Ascending aorta (tissue), 2 donors: Measurements from ENCODE around the gene DMD. TPM values are rescaled to one million over a fixed set of nuclear protein-coding genes. Genes with fewer than 3 reads are reported as not detected.

Source experiments
- DNase-seq, 2 donors: peaks; one replicate each; pipeline ENCODE4 v3.0.0-alpha.2; 2019; ENCODE audit warnings: low spot score in 2 of 2
- H3K27ac ChIP-seq, 2 donors: fragments of 200-600 bp; sonication (generic); one replicate each; pipeline ENCODE4 v1.5.1; 2016 to 2017; ENCODE audit warnings: mild to moderate bottlenecking in 1 of 2
- H3K27me3 ChIP-seq: fragments of 200-600 bp; sonication (generic); one replicate; pipeline ENCODE4 v1.5.1; 2017
- H3K36me3 ChIP-seq, 2 donors: fragments of 200-600 bp; sonication (generic); one replicate each; pipeline ENCODE4 v1.5.1; 2016
- H3K4me1 ChIP-seq, 2 donors: fragments of 200-600 bp; sonication (generic); one replicate each; pipeline ENCODE4 v1.5.1; 2016 to 2017; ENCODE audit warnings: mild to moderate bottlenecking in 1 of 2
- H3K4me3 ChIP-seq, 2 donors: fragments of 200-600 bp; sonication (generic); one replicate each; pipeline ENCODE4 v1.5.1; 2016 to 2017; ENCODE audit warnings: mild to moderate bottlenecking in 1 of 2
- H3K9me3 ChIP-seq, 2 donors: fragments of 200-600 bp; sonication (generic); one replicate each; pipeline ENCODE4 v1.5.1; 2016
- intact Hi-C: fragments of 100-400 bp; cut with DNase I; formaldehyde crosslinking; loops from one replicate; pipeline ENCODE4 v1.15.1; 2023
- total RNA-seq: library from RNA; depleted of rRNA; stranded (reverse); fragments of >200 nt; gene quantifications from one replicate; pipeline ENCODE4 v1.1.0, GENCODE V29; 2016
- TF ChIP-seq, protein P1 (sequence below), 3 experiments: fragments of 200-600 bp in 2 of 3; fragments of 450-650 bp in 1 of 3; sonication (generic) in 2 of 3; IDR thresholded peaks; one replicate each; pipeline ENCODE4 v1.5.1; 2016 to 2019; ENCODE audit warnings: antibody characterized with exemption in 3 of 3, mild to moderate bottlenecking in 1 of 3, moderate library complexity in 1 of 3

DMD gene
- total RNA-seq, 1 donor from 2014 or later = 40.0 TPM

GRCh38 chrX:31435592-31435991 is 1775.8 kb downstream of the DMD start:
- H3K27me3 ChIP-seq = no peaks in the 10 kb centered on the region
- TF ChIP-seq, protein P1, sequence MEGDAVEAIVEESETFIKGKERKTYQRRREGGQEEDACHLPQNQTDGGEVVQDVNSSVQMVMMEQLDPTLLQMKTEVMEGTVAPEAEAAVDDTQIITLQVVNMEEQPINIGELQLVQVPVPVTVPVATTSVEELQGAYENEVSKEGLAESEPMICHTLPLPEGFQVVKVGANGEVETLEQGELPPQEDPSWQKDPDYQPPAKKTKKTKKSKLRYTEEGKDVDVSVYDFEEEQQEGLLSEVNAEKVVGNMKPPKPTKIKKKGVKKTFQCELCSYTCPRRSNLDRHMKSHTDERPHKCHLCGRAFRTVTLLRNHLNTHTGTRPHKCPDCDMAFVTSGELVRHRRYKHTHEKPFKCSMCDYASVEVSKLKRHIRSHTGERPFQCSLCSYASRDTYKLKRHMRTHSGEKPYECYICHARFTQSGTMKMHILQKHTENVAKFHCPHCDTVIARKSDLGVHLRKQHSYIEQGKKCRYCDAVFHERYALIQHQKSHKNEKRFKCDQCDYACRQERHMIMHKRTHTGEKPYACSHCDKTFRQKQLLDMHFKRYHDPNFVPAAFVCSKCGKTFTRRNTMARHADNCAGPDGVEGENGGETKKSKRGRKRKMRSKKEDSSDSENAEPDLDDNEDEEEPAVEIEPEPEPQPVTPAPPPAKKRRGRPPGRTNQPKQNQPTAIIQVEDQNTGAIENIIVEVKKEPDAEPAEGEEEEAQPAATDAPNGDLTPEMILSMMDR (IDR thresholded peaks at IDR 0.05) = no peak
- no peak overlapping the region for H3K4me3 ChIP-seq
- no peaks in the 10 kb centered on the region for H3K36me3 ChIP-seq
- intact Hi-C loops = no loop called here
- H3K9me3 ChIP-seq = no peaks in the 10 kb centered on the region
- H3K27ac ChIP-seq = no peak overlapping the region
- no peak for DNase-seq
- no peaks in the 10 kb centered on the region for H3K4me1 ChIP-seq

- no peak overlapping the region for H3K27ac ChIP-seq
- H3K9me3 ChIP-seq = no peaks in the 10 kb centered on the region
- no peaks in the 10 kb centered on the region for H3K27me3 ChIP-seq
- H3K4me3 ChIP-seq = no peak overlapping the region
- H3K36me3 ChIP-seq = no peaks in the 10 kb centered on the region
- no peaks in the 10 kb centered on the region for H3K4me1 ChIP-seq
- DNase-seq = no peak
- intact Hi-C loops = no loop called here
- TF ChIP-seq, protein P1 (IDR thresholded peaks at IDR 0.05) = no peak
Measured at GRCh38 chrX:31433856-31434255, 1777.5 kb downstream of the DMD start.

DNA sequence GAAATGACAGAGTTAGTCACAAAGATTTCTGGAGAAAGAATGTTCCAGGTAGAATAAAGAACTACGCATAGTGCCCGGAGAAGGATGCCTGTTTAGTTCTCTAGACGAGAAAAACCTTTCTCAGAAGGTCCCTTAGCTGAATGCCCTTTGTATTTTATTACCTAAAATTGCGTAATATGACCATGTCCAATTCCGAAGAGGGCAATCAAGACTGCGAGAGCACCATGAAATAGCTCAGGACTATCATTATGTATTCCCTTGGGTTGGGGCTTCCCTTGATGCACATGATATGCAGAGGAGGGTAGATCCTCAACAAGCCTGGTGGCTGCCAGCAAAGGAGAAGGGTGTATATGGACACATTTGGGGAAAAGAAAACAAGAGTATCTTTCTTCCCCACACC is 1781.4 kb downstream of the DMD start:
- no peaks in the 10 kb centered on the region for H3K36me3 ChIP-seq
- no peak overlapping the region for H3K4me3 ChIP-seq
- no peak for DNase-seq
- TF ChIP-seq, protein P1 (IDR thresholded peaks at IDR 0.05) = no peak
- H3K27ac ChIP-seq = no peak overlapping the region
- H3K9me3 ChIP-seq = no peaks in the 10 kb centered on the region
- H3K4me1 ChIP-seq = no peaks in the 10 kb centered on the region
- H3K27me3 ChIP-seq = no peaks in the 10 kb centered on the region
- intact Hi-C loops = no loop called here

DNA sequence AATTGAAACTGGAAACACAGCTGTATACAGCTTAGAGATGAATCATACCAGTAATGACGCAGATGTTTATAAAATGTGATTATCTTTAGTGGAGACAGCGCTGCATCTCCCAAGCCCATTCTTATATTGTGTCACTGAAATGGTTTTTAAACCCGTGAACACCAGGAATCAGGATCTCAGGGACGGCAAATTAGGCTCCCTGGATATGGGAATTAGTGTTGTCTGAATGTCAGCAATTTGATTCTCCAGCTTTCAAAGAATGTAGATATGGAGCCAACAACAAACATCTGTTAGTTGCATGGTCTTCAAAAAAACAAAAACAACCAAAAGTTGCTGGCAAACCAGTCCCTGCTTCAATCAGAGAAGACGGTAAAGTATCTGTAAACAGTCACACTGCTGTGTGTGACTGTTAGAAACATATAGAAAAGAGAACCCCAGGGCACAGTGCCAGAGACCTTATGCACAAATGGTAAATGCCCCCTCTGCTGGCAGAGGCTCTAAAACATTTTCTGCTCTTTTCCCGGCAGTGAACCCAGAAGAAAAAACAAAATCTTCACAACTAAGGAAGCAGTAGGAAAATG is 1787.7 kb downstream of the DMD start:
- no peak for DNase-seq
- Histone ChIP-seq H3K27me3 (no peaks in the 10 kb centered on the region), H3K36me3 (no peaks in the 10 kb centered on the region), H3K27ac (no peak overlapping the region), H3K9me3 (no peaks in the 10 kb centered on the region), H3K4me1 (no peaks in the 10 kb centered on the region), H3K4me3 (no peak overlapping the region)
- TF ChIP-seq, protein P1 (IDR thresholded peaks at IDR 0.05) = peak in 1 of 3 experiments; percentile 21
- intact Hi-C loops = no loop called here

DNA sequence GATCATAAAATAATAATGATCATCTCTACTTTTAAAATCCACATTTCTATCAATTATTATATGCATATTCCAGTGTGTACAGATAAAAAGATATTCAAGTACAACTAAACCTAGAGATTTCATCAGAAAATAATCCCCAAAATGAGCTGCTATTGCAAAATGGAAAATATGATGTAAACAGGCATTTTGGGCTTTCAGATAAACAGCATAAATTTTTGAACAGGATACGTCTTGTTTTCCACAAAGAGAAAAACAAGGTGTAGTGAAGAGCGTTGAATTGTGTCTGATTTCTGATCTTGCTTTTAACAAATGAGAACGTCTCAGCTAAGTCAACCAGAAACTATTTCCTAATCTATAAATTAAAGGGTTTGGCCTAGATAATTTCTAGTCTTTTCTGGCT is 1789.9 kb downstream of the DMD start:
- no peak overlapping the region for H3K4me3 ChIP-seq
- no peaks in the 10 kb centered on the region for H3K27me3 ChIP-seq
- H3K9me3 ChIP-seq = no peaks in the 10 kb centered on the region
- intact Hi-C loops = no loop called here
- no peaks in the 10 kb centered on the region for H3K36me3 ChIP-seq
- DNase-seq = no peak
- TF ChIP-seq, protein P1 (IDR thresholded peaks at IDR 0.05) = no peak
- no peaks in the 10 kb centered on the region for H3K4me1 ChIP-seq
- no peak overlapping the region for H3K27ac ChIP-seq

DNA sequence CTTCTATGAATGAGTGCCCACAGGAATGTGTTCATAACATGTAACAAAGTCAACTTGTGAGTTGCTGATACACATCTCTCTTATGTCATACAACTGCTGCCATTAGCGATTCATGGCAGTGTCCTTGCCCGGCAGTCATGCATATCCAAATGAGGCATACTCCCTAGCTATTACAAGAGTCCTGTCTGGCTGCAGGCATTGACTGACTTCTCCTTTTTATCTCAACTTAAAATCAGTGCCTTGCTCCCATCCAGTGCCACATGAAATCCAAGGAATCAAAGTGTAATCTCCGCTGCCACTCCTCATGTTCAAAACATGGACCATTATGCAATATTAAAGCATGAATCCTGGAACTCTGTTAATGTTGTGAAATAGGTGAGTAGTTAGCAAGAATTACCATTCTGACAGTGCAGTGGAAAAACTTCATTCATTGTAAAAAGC is 1790.6 kb downstream of the DMD start:
- H3K27me3 ChIP-seq = no peaks in the 10 kb centered on the region
- H3K4me3 ChIP-seq = no peak overlapping the region
- H3K36me3 ChIP-seq = no peaks in the 10 kb centered on the region
- H3K9me3 ChIP-seq = no peaks in the 10 kb centered on the region
- no peak for DNase-seq
- intact Hi-C loops = no loop called here
- TF ChIP-seq, protein P1 (IDR thresholded peaks at IDR 0.05) = no peak
- no peak overlapping the region for H3K27ac ChIP-seq
- no peaks in the 10 kb centered on the region for H3K4me1 ChIP-seq
